ENCODE measurements around the gene TPCN1. TPM values are rescaled to one million over a fixed set of nuclear protein-coding genes. Genes with fewer than 3 reads are reported as not detected.

Gene TPCN1
- total RNA-seq, 1 experiment from 2014 or later: 13.5 TPM

- Mint-ChIP-seq H3K9me3 (no peaks in the 10 kb centered on the region), H3K27ac (no peak overlapping the region), H3K4me1 (peaks cover 3 to 4% of the 10 kb centered on the region in 2 experiments), H3K36me3 (ENCODE audit: insufficient read depth in 1 of 3, low read depth in 3 of 3) (peaks cover 0 to 7% (median 0%) of the 10 kb centered on the region in 3 experiments; a peak in 3 of 7 replicates), H3K4me3 (no peak overlapping the region), H3K27me3 (ENCODE audit: low read depth) (no peaks in the 10 kb centered on the region; the same call in none of the 2 replicates)
- Histone ChIP-seq H3K79me1 (ENCODE audit: insufficient read depth, low read depth, low read length, poor library complexity, severe bottlenecking) (no peaks in the 10 kb centered on the region), H2BK12ac (ENCODE audit: insufficient read length, low read depth, low read length) (no peak overlapping the region), H3K23me2 (ENCODE audit: insufficient read length, low read depth, low read length, poor library complexity, severe bottlenecking) (no peaks in the 10 kb centered on the region), H2AK5ac (ENCODE audit: insufficient read length, low read length) (no peak overlapping the region), H4K8ac (replicated peaks; ENCODE audit: insufficient read length, low read depth, low read length) (no peak overlapping the region), H3K27me3 (ENCODE audit: insufficient read depth, low read length) (no peaks in the 10 kb centered on the region), H3K9ac (ENCODE audit: extremely low read depth, insufficient read length, low read length) (no peak overlapping the region), H2AFZ (ENCODE audit: low read length) (no peak overlapping the region), H3K18ac (ENCODE audit: insufficient read length, low read depth, low read length) (no peak overlapping the region), H3K56ac (ENCODE audit: insufficient read length, low read depth, low read length) (no peak overlapping the region), H3K9me3 (ENCODE audit: control insufficient read depth, low read depth, low read length) (no peaks in the 10 kb centered on the region), H3K4me2 (ENCODE audit: insufficient read depth, insufficient read length, low read length) (no peak overlapping the region), H3K23ac (ENCODE audit: insufficient read length, low read depth, low read length) (no peak overlapping the region), H2BK15ac (ENCODE audit: low read depth, low read length) (no peak overlapping the region), H2BK20ac (ENCODE audit: low read depth, low read length, poor library complexity, severe bottlenecking) (no peak overlapping the region), H3T11ph (ENCODE audit: low read length) (no peak overlapping the region), H4K20me1 (ENCODE audit: control insufficient read depth, insufficient read depth, insufficient read length) (no peaks in the 10 kb centered on the region), H3K4me1 (ENCODE audit: insufficient read depth, low read length) (peaks cover under 1% of the 10 kb centered on the region; the same call in 1 of the 2 replicates), H4K91ac (ENCODE audit: insufficient read length, low read depth, low read length) (no peak overlapping the region), H4K5ac (ENCODE audit: insufficient read length, low read depth, low read length) (no peak overlapping the region), H3K79me2 (ENCODE audit: insufficient read depth, low read length) (no peaks in the 10 kb centered on the region; the same call in 1 of the 2 replicates), H2BK5ac (ENCODE audit: insufficient read length, low read length) (no peak overlapping the region), H3K4ac (ENCODE audit: low read depth, low read length) (no peak overlapping the region), H3K27ac (ENCODE audit: insufficient read length, low read depth, low read length) (no peak overlapping the region), H3K14ac (ENCODE audit: insufficient read depth, low read length) (no peak overlapping the region), H2BK120ac (ENCODE audit: low read depth, low read length, poor library complexity, severe bottlenecking) (no peak overlapping the region)
- no CpG with 5 or more reads among the region's 4 CpGs for WGBS (ENCODE audit: extremely low coverage, insufficient read length, low lambda C conversion rate)
- TF ChIP-seq CTCF (conservative IDR thresholded peaks at IDR 0.05): no peak
- DNase-seq: no peak
These were observed 33.0 kb downstream of the TPCN1 start for GRCh38 chr12:113254298-113254697.

All from H9 (cell line).